Ishikawa (cell line): ENCODE measurements around the gene SH3PXD2A.

Experiments used
- CEBPB ChIP-seq: IDR thresholded peaks from 2 replicates; pipeline ENCODE4 v1.6.1; 2012
- CREB1 ChIP-seq: IDR thresholded peaks from 2 replicates; pipeline ENCODE4 v1.6.1; 2012; ENCODE audit warnings: low read depth
- EP300 ChIP-seq: IDR thresholded peaks from 2 replicates; pipeline ENCODE4 v1.6.1; 2012; ENCODE audit warnings: borderline replicate concordance
- ZBTB7A ChIP-seq: IDR thresholded peaks from 2 replicates; pipeline ENCODE4 v1.6.1; 2012; ENCODE audit warnings: low read depth
- TF ChIP-seq, protein P1 (sequence below): IDR thresholded peaks from 2 replicates; pipeline ENCODE4 v1.6.1; 2012
- TF ChIP-seq, protein P2 (sequence below): IDR thresholded peaks from 2 replicates; pipeline ENCODE4 v1.6.1; 2012; ENCODE audit warnings: low read depth, mild to moderate bottlenecking

DNA sequence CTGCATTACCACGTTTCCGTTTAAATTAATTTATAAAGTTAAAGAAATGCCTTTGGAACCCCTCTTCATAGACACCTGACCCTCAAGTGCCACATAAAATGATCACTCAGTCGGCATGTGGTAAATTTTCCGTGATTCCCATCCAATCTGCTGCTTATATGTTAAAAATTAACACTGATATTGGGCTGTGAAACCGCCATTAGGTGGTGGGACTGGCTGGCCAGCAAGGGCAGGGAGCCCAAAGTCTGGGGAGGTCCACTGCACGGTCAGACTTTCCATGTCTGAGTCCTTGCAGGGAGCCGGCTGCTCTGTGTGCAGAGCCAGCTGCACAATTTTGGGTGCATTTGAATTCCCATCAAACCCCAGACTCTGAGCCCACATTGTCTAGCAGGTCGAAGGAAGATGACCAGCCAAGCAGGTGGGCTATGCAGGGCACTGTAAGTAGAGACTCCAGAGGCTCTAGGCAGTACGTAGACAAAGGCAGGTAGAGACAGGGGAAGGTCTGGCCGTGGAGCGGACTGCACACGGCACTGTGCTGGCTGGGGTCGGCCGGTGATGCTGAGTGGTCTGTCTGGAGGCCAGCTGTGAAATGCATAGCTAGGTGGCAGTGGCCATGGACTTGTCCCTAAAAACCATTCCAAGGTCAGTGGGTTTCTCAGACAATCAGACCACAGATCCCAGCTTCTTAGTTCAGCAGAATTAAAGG, 122.9 kb downstream of the SH3PXD2A start:
- no peak for TF ChIP-seq CREB1
- TF ChIP-seq ZBTB7A: no peak
- TF ChIP-seq CEBPB: no peak
- TF ChIP-seq EP300: no peak
- TF ChIP-seq, protein P1, sequence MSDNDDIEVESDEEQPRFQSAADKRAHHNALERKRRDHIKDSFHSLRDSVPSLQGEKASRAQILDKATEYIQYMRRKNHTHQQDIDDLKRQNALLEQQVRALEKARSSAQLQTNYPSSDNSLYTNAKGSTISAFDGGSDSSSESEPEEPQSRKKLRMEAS: no peak
- TF ChIP-seq, protein P2, sequence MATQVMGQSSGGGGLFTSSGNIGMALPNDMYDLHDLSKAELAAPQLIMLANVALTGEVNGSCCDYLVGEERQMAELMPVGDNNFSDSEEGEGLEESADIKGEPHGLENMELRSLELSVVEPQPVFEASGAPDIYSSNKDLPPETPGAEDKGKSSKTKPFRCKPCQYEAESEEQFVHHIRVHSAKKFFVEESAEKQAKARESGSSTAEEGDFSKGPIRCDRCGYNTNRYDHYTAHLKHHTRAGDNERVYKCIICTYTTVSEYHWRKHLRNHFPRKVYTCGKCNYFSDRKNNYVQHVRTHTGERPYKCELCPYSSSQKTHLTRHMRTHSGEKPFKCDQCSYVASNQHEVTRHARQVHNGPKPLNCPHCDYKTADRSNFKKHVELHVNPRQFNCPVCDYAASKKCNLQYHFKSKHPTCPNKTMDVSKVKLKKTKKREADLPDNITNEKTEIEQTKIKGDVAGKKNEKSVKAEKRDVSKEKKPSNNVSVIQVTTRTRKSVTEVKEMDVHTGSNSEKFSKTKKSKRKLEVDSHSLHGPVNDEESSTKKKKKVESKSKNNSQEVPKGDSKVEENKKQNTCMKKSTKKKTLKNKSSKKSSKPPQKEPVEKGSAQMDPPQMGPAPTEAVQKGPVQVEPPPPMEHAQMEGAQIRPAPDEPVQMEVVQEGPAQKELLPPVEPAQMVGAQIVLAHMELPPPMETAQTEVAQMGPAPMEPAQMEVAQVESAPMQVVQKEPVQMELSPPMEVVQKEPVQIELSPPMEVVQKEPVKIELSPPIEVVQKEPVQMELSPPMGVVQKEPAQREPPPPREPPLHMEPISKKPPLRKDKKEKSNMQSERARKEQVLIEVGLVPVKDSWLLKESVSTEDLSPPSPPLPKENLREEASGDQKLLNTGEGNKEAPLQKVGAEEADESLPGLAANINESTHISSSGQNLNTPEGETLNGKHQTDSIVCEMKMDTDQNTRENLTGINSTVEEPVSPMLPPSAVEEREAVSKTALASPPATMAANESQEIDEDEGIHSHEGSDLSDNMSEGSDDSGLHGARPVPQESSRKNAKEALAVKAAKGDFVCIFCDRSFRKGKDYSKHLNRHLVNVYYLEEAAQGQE: no peak
